ENCODE measurements around the gene NOL12.

NOL12 gene

GRCh38 chr22:37659066-37659896 is 26.9 kb upstream of the NOL12 start:
- ChIA-PET CTCF (interaction anchor here (0.8 to 39.6 kb wide), 7 partner anchors 18 to 76 kb away, joined by 3 to 672 read pairs (median 4); partner anchors contain the start of genes LGALS1, NOL12 and SH3BP1), POLR2A (interaction anchor here (1.0 to 1.5 kb wide), 5 partner anchors 14 to 51 kb away, joined by 3 to 5 read pairs (median 4); partner anchors contain the start of gene GGA1)
- peak overlapping the region in 1 of 2 experiments; percentile 60 for H3K27ac ChIP-seq (ENCODE audit: insufficient read depth in 1 of 2, low read depth in 1 of 2, low read length in 2 of 2, poor library complexity in 1 of 2, severe bottlenecking in 2 of 2)
- H3K27me3 ChIP-seq (replicated peaks in 2 of 5; ENCODE audit: control insufficient read depth in 4 of 5, insufficient read depth in 5 of 5, low read length in 4 of 5), result no peaks in the 10 kb centered on the region
- peak overlapping the region; percentile 37 to 85 (median 69) for H3K4me3 ChIP-seq (ENCODE audit: control insufficient read depth in 1 of 7, extremely low read depth in 1 of 7, insufficient read depth in 4 of 7, low read depth in 2 of 7, low read length in 6 of 7)
- peaks cover 13 to 38% (median 37%) of the 10 kb centered on the region in 4 experiments for H3K4me1 ChIP-seq (ENCODE audit: control extremely low read depth in 1 of 4, control insufficient read depth in 4 of 4, insufficient read depth in 4 of 4, low read length in 3 of 4)
- no peaks in the 10 kb centered on the region for H3K9me3 ChIP-seq (ENCODE audit: control extremely low read depth in 1 of 5, control insufficient read depth in 4 of 5, insufficient read depth in 2 of 5, low read depth in 1 of 5, low read length in 4 of 5)
- peaks cover 0 to 26% (median 3%) of the 10 kb centered on the region in 4 experiments for H3K36me3 ChIP-seq (ENCODE audit: control insufficient read depth in 4 of 4, insufficient read depth in 4 of 4, low read length in 3 of 4)
- peak in 2 of 3 donors; percentile 61 to 65 for DNase-seq
- 4% methylated on average over 59 of the region's 68 CpGs for WGBS (ENCODE audit: insufficient coverage)

- ChIA-PET CTCF (interaction anchor here (0.8 to 39.6 kb wide), 8 partner anchors 18 to 274 kb away, joined by 3 to 672 read pairs (median 4); partner anchors contain the start of genes LGALS1, NOL12, SH3BP1 and TRIOBP), POLR2A (interaction anchor here (0.7 to 1.6 kb wide), 2 partner anchors 11 to 164 kb away, joined by 3 to 5 read pairs; no protein-coding TSS in a partner anchor)
- WGBS (ENCODE audit: insufficient coverage), result 92% methylated on average over 11 of the region's 14 CpGs
- H3K36me3 ChIP-seq (ENCODE audit: control insufficient read depth in 4 of 4, insufficient read depth in 4 of 4, low read length in 3 of 4), result peaks cover 0 to 32% (median 5%) of the 10 kb centered on the region in 4 experiments
- peaks cover 13 to 38% (median 37%) of the 10 kb centered on the region in 4 experiments for H3K4me1 ChIP-seq (ENCODE audit: control extremely low read depth in 1 of 4, control insufficient read depth in 4 of 4, insufficient read depth in 4 of 4, low read length in 3 of 4)
- DNase-seq, result peak in 1 of 3 donors; percentile 20
- H3K27ac ChIP-seq (ENCODE audit: insufficient read depth in 1 of 2, low read depth in 1 of 2, low read length in 2 of 2, poor library complexity in 1 of 2, severe bottlenecking in 2 of 2), result no peak overlapping the region
- peak overlapping the region in 5 of 7 experiments; percentile 69 to 85 (median 75) for H3K4me3 ChIP-seq (ENCODE audit: control insufficient read depth in 1 of 7, extremely low read depth in 1 of 7, insufficient read depth in 4 of 7, low read depth in 2 of 7, low read length in 6 of 7)
- H3K27me3 ChIP-seq (replicated peaks in 2 of 5; ENCODE audit: control insufficient read depth in 4 of 5, insufficient read depth in 5 of 5, low read length in 4 of 5), result no peaks in the 10 kb centered on the region
- H3K9me3 ChIP-seq (ENCODE audit: control extremely low read depth in 1 of 5, control insufficient read depth in 4 of 5, insufficient read depth in 2 of 5, low read depth in 1 of 5, low read length in 4 of 5), result no peaks in the 10 kb centered on the region
Measured at GRCh38 chr22:37659897-37660708, 26.0 kb upstream of the NOL12 start.

DNA sequence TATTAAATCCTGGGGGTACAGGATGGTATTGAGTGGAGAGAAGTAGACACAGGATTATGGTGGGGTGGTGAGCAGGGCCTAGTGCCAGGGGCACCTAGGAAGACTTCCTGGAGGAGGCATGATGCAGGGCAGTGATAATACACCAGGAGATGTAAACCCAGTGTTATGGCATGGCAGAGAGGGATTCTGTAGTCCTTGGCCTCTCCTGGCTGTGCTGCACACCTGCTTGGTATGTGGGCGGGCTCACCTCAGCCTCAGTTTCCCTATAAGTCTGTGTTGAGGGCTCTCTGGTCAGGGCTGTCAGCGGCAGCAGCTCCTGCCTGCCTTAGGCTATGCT is 25.5 kb upstream of the NOL12 start:
- no peak for DNase-seq
- Histone ChIP-seq H3K4me1 (ENCODE audit: control extremely low read depth in 1 of 4, control insufficient read depth in 4 of 4, insufficient read depth in 4 of 4, low read length in 3 of 4) (peaks cover 13 to 38% (median 37%) of the 10 kb centered on the region in 4 experiments), H3K27me3 (replicated peaks in 2 of 5; ENCODE audit: control insufficient read depth in 4 of 5, insufficient read depth in 5 of 5, low read length in 4 of 5) (no peaks in the 10 kb centered on the region), H3K9me3 (ENCODE audit: control extremely low read depth in 1 of 5, control insufficient read depth in 4 of 5, insufficient read depth in 2 of 5, low read depth in 1 of 5, low read length in 4 of 5) (no peaks in the 10 kb centered on the region), H3K36me3 (ENCODE audit: control insufficient read depth in 4 of 4, insufficient read depth in 4 of 4, low read length in 3 of 4) (peaks cover 3 to 37% (median 8%) of the 10 kb centered on the region in 4 experiments), H3K4me3 (ENCODE audit: control insufficient read depth in 1 of 7, extremely low read depth in 1 of 7, insufficient read depth in 4 of 7, low read depth in 2 of 7, low read length in 6 of 7) (peak overlapping the region in 3 of 7 experiments; percentile 0 to 85 (median 26)), H3K27ac (ENCODE audit: insufficient read depth in 1 of 2, low read depth in 1 of 2, low read length in 2 of 2, poor library complexity in 1 of 2, severe bottlenecking in 2 of 2) (no peak overlapping the region)
- ChIA-PET POLR2A (interaction anchor here (0.7 to 1.6 kb wide), 4 partner anchors 11 to 164 kb away, joined by 3 to 7 read pairs (median 5); no protein-coding TSS in a partner anchor), CTCF (interaction anchor here (0.8 to 39.6 kb wide), 8 partner anchors 17 to 273 kb away, joined by 3 to 672 read pairs (median 4); partner anchors contain the start of genes LGALS1, NOL12, SH3BP1 and TRIOBP)
- WGBS (ENCODE audit: insufficient coverage), result 100% methylated on average over 2 of the region's 2 CpGs

DNA sequence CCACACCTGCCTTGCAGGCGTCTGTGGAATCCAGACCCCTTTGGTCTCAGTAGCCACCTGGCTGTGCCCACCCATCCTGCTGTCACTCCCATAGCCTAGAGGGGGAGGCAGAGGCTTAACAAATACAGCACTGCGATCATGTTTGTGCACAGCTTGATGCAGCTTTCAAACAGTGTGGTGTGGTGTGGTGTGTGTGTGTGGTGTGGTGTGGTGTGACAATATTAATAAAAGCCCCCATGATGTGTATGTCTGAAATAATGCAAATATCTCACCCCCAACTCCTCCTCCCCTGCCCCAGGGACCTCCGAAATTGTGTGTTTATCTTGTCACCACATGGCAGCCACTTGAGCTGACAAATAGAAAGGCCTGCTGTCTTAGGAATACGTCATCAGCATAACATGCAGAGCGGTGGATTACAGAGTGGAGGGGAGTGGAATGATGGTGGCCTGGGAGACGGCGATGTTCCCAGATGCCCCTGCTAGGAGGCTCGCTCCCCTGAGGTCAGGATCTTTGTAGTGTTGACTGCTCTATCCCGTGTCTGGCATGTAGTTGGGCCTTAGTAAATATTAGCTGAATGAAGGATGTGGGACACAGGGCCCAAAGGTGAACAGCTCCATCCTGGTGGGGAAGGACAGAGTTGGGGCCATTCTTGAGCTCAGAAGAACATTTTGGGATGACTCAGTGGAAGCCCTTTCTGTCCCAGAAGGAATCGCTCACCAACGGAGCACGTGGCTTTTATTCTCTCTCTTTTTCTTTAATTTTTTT is 24.8 kb upstream of the NOL12 start:
- Histone ChIP-seq H3K4me3 (ENCODE audit: control insufficient read depth in 1 of 7, extremely low read depth in 1 of 7, insufficient read depth in 4 of 7, low read depth in 2 of 7, low read length in 6 of 7) (peak overlapping the region in 2 of 7 experiments; percentile 0 to 10), H3K27ac (ENCODE audit: insufficient read depth in 1 of 2, low read depth in 1 of 2, low read length in 2 of 2, poor library complexity in 1 of 2, severe bottlenecking in 2 of 2) (no peak overlapping the region)

DNA sequence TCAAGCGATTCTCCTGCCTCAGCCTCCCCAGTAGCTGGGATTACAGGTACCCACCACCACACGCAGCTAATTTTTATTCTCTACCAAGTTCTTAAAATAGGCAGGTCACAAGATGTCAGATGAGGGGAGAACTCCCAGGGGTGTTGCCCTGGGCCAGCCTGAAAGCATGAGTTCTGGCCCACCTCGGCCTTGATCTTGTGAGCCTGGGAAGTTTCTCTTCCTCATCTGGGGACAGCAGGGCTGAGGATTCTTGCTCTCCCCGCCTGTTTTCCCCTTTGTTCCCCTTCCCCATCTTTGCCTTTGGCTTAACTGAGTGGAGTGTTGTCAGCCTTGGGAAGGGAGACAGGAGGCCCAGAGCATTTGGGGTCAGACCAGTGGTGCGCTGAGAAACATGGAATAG is 24.1 kb upstream of the NOL12 start:
- WGBS (ENCODE audit: insufficient coverage), result 100% methylated on average over 3 of the region's 5 CpGs
- DNase-seq, result no peak
- peaks cover 5 to 50% (median 19%) of the 10 kb centered on the region in 4 experiments for H3K36me3 ChIP-seq (ENCODE audit: control insufficient read depth in 4 of 4, insufficient read depth in 4 of 4, low read length in 3 of 4)
- H3K27ac ChIP-seq (ENCODE audit: insufficient read depth in 1 of 2, low read depth in 1 of 2, low read length in 2 of 2, poor library complexity in 1 of 2, severe bottlenecking in 2 of 2), result no peak overlapping the region
- no peak overlapping the region for H3K4me3 ChIP-seq (ENCODE audit: control insufficient read depth in 1 of 7, extremely low read depth in 1 of 7, insufficient read depth in 4 of 7, low read depth in 2 of 7, low read length in 6 of 7)
- H3K9me3 ChIP-seq (ENCODE audit: control extremely low read depth in 1 of 5, control insufficient read depth in 4 of 5, insufficient read depth in 2 of 5, low read depth in 1 of 5, low read length in 4 of 5), result no peaks in the 10 kb centered on the region
- H3K27me3 ChIP-seq (replicated peaks in 2 of 5; ENCODE audit: control insufficient read depth in 4 of 5, insufficient read depth in 5 of 5, low read length in 4 of 5), result no peaks in the 10 kb centered on the region
- ChIA-PET CTCF (interaction anchor here (0.8 to 39.6 kb wide), 7 partner anchors 10 to 127 kb away, joined by 3 to 672 read pairs (median 7); partner anchors contain the start of genes LGALS1, NOL12, SH3BP1 and TRIOBP), POLR2A (interaction anchor here (1.0 to 1.6 kb wide), 5 partner anchors 9 to 35 kb away, joined by 3 to 7 read pairs (median 5); partner anchors contain the start of gene TRIOBP)
- peaks cover 13 to 38% (median 37%) of the 10 kb centered on the region in 4 experiments for H3K4me1 ChIP-seq (ENCODE audit: control extremely low read depth in 1 of 4, control insufficient read depth in 4 of 4, insufficient read depth in 4 of 4, low read length in 3 of 4)

More for the DNA sequence above, 24.8 kb upstream of the NOL12 start:
- H3K4me1 ChIP-seq (ENCODE audit: control extremely low read depth in 1 of 4, control insufficient read depth in 4 of 4, insufficient read depth in 4 of 4, low read length in 3 of 4), result peaks cover 13 to 38% (median 37%) of the 10 kb centered on the region in 4 experiments
- WGBS (ENCODE audit: insufficient coverage), result 71% methylated on average over 7 of the region's 12 CpGs
- peak; percentile 61 to 85 (median 81) for DNase-seq
- peaks cover 4 to 44% (median 13%) of the 10 kb centered on the region in 4 experiments for H3K36me3 ChIP-seq (ENCODE audit: control insufficient read depth in 4 of 4, insufficient read depth in 4 of 4, low read length in 3 of 4)
- ChIA-PET POLR2A (interaction anchor here (0.6 to 1.6 kb wide), 6 partner anchors 10 to 163 kb away, joined by 3 to 7 read pairs (median 4); partner anchors contain the start of gene TRIOBP), CTCF (interaction anchor here (0.8 to 39.6 kb wide), 11 partner anchors 10 to 273 kb away, joined by 3 to 672 read pairs (median 3); partner anchors contain the start of genes LGALS1, NOL12, SH3BP1 and TRIOBP)
- H3K9me3 ChIP-seq (ENCODE audit: control extremely low read depth in 1 of 5, control insufficient read depth in 4 of 5, insufficient read depth in 2 of 5, low read depth in 1 of 5, low read length in 4 of 5), result no peaks in the 10 kb centered on the region
- no peaks in the 10 kb centered on the region for H3K27me3 ChIP-seq (replicated peaks in 2 of 5; ENCODE audit: control insufficient read depth in 4 of 5, insufficient read depth in 5 of 5, low read length in 4 of 5)
